BJ (cell line): ENCODE results near the gene COMMD4. TPM values are rescaled to one million over a fixed set of nuclear protein-coding genes. Genes with fewer than 3 reads are reported as not detected.
"Not testable (repeated sequence)": the region's sequence is repeated elsewhere in the genome, so short reads cannot be mapped to it uniquely, and the experiment has no call there.

Experiments
- CTCF ChIA-PET: fragments of 350-600 bp; formaldehyde crosslinking; extraction: SDS; loops from one replicate; lab custom pipeline; 2021; ENCODE audit warnings: antibody characterized with exemption, inconsistent platforms; lab: Yijun Ruan, JAX
- POLR2A ChIA-PET: fragments of 300-600 bp; sonication (Branson Sonifier 250); formaldehyde crosslinking; extraction: SDS; loops from one replicate; lab custom pipeline; 2021; ENCODE audit warnings: antibody characterized with exemption; lab: Charles Lee
- DNase-seq: peaks from one replicate; pipeline ENCODE4 v3.0.0-alpha.2; 2011; ENCODE audit warnings: low read depth
- H3K27me3 ChIP-seq: 2 replicates; pipeline ENCODE4 v1.6.0; 2011; ENCODE audit warnings: low read length; ENCODE audit not compliant: control insufficient read depth, insufficient read depth
- H3K36me3 ChIP-seq: 2 replicates; pipeline ENCODE4 v1.5.1; 2011; ENCODE audit warnings: low read length; ENCODE audit not compliant: control insufficient read depth, insufficient read depth
- H3K4me3 ChIP-seq: 2 replicates; pipeline ENCODE4 v1.5.1; 2011; ENCODE audit warnings: low read depth, mild to moderate bottlenecking, control low read depth, low read length
- polyA plus RNA-seq: library from polyadenylated mRNA; depleted of rRNA; stranded (reverse); fragments of >200 nt; gene quantifications from 2 replicates; pipeline ENCODE4 v1.2.3, GENCODE V29; 2011
- TF ChIP-seq, protein P1 (sequence below): IDR thresholded peaks from 2 replicates; pipeline ENCODE4 v1.5.1; 2011; ENCODE audit warnings: low read depth, mild to moderate bottlenecking, control low read depth, inconsistent platforms, low read length, moderate library complexity; ENCODE audit not compliant: insufficient read depth

COMMD4 gene
- polyA plus RNA-seq, 1 experiment = 142 TPM

DNA sequence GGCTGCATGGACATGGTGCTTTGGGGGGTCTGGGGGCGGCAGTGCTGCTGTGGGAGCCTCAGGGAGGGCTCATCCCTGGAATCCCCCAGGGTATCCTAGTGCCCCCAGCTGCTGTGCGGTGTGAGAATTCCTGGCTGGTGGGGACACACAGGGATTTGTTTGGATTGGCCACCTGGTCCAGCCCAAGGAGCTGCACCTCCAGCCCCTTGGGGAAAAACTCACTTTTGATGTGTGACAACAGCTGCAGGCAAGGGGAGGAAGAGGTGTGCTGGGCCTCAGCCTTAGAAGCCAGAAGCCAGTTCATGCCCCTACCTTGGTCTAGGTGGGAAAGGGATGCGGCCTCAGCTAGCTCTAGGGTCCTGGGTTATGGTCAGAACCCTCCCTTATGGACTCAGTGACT is 8.4 kb upstream of the COMMD4 start:
- CTCF ChIA-PET = no interaction called here
- no peaks in the 10 kb centered on the region for H3K27me3 ChIP-seq
- H3K36me3 ChIP-seq = no peaks in the 10 kb centered on the region
- TF ChIP-seq, protein P1, sequence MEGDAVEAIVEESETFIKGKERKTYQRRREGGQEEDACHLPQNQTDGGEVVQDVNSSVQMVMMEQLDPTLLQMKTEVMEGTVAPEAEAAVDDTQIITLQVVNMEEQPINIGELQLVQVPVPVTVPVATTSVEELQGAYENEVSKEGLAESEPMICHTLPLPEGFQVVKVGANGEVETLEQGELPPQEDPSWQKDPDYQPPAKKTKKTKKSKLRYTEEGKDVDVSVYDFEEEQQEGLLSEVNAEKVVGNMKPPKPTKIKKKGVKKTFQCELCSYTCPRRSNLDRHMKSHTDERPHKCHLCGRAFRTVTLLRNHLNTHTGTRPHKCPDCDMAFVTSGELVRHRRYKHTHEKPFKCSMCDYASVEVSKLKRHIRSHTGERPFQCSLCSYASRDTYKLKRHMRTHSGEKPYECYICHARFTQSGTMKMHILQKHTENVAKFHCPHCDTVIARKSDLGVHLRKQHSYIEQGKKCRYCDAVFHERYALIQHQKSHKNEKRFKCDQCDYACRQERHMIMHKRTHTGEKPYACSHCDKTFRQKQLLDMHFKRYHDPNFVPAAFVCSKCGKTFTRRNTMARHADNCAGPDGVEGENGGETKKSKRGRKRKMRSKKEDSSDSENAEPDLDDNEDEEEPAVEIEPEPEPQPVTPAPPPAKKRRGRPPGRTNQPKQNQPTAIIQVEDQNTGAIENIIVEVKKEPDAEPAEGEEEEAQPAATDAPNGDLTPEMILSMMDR = no peak
- DNase-seq = no peak
- POLR2A ChIA-PET = no interaction called here
- H3K4me3 ChIP-seq = no peak overlapping the region

DNA sequence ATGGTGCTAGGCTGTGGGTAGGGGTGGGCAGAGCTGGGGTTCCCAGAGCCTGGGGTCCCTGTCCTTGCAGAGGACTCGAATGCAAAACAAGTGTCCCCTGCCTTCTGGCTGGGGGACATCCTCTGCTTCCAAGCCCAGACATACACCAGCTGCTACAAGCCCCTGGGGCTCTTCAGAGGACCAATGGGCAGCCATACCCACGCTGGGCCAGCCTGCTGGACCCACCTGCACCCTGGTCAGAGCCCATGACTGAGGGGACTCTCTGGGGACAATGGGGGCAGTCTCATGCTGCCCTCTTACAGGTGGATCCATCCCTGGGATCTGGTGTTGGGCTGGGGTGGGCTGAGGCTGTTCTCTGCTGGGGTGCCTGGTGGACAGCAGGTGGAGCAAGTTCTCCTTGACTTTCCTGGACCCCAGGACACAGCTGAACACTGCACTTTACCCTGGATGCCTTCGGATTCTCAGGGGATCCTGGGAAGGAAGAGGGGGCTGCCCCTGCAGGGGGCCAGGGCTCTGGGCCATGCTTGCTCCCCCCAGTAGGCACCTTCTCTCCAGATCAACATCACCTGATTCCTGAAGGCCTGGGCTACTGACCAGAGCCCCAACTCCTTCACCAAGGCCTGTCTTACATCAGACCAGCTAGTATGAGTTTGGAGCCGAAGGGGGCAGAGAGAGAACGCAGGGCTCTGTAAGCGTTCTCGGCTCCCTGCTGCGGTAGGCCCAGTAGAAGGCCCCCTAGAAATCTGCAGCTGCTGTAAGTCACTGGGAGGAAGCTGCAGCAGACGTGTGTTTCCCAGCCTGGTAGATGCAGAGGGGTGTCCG is 7.2 kb upstream of the COMMD4 start:
- no peaks in the 10 kb centered on the region for H3K36me3 ChIP-seq
- no peak overlapping the region for H3K4me3 ChIP-seq
- no peaks in the 10 kb centered on the region for H3K27me3 ChIP-seq
- DNase-seq = no peak
- CTCF ChIA-PET = interaction anchor here (0.7 to 1.0 kb wide), 2 partner anchors 15 to 357 kb away, joined by 3 read pairs; no protein-coding TSS in a partner anchor
- TF ChIP-seq, protein P1 = no peak
- POLR2A ChIA-PET = no interaction called here

DNA sequence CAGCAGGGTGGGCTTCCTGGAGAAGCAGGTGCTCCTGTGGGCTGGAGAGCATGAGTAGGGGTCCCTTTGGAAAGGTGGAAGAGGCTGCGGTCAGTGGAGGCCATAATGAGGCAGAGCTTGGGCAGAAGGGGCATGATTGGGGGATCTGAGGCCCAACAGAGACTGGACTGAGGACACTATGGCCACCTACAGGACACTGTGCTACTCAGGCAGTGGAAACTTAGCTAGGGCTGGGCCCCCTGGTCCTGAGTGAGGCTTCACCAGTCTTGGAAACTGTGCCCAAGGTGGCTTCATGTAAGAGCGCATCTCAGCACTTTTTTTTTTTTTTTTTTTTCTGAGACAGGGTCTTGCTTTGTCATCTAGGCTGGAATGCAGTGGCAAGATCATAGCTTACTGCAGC is 6.3 kb upstream of the COMMD4 start:
- ChIA-PET POLR2A (no interaction called here), CTCF (no interaction called here)
- TF ChIP-seq, protein P1 = no peak
- no peak overlapping the region for H3K4me3 ChIP-seq
- H3K36me3 ChIP-seq = no peaks in the 10 kb centered on the region
- no peak for DNase-seq
- H3K27me3 ChIP-seq = no peaks in the 10 kb centered on the region

DNA sequence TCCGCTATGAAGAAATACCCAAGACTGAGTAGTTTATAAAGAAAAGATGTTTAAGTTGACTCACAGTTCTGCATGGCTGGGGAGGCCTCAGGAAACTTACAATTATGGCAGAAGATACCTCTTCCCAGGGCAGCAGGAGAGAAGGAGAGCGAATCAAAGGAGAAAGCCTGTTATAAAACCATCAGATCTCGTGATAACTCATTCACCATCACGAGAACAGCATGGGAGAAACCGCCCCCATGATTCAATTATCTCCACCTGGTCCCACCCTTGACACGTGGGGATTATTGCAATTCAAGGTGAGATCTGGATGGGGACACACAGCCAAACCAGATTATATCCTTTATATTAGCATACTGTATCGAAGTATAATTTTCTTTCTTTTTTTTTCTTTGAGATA is 3.8 kb upstream of the COMMD4 start:
- H3K4me3 ChIP-seq, DNase-seq, H3K36me3 ChIP-seq, POLR2A ChIA-PET, CTCF ChIA-PET, H3K27me3 ChIP-seq: not testable (repeated sequence)

DNA sequence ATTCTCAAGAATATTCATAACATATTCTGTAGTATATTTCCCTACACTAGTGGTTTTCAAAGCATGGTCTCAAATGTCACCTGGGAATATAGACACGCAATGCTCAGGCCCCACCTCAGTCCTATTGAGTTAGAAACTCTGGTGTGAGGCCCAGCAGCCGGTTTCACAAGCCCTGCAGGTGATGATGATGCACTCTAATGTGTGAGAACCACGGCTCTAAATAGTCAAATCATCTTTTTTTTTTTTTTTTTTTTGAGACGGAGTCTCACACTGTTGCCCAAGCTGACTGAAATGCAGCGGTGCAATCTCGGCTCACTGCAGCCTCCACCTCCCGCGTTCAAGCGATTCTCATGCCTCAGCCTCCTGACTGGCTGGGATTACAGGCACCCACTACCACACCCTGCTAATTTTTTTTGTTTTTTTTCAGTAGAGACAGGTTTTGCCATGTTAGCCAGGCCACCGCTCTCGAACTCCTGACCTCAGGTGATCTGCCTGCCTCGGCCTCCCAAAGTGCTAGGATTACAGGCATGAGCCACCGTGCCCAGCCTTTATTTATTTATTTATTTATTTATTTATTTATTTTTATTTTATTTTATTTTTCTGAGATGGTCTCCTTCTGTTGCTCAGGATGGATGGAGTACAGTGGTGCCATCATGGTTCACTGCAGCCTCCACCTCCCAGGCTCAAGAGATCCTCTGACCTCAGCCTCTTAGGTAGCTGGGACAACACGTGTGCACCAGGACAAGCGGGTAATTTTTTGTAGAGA is 2.0 kb upstream of the COMMD4 start:
- CTCF ChIA-PET = interaction anchor here (1.3 kb wide), 1 partner anchor 13 kb away, joined by 3 read pairs; no protein-coding TSS in a partner anchor
- DNase-seq, H3K4me3 ChIP-seq, H3K27me3 ChIP-seq, H3K36me3 ChIP-seq, POLR2A ChIA-PET: not testable (repeated sequence)

DNA sequence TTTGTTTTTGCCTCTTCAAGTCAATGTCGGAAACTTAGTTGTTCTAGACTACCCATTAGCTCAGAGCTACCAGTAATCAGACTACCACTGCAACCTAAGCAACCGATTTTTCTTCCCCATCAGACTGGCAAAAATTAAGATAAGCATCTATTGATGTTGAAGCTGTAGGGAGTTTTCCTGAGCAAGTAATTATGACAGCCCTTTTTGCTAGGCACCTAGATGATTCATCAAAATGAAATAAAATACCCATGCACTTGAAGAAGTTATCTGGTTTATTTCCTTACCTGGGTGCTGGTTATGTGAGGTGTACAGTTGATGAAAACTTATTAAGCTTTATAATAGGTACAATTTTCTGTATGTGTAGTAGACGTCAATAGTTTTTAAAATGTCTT is 554 bp upstream of the COMMD4 start:
- ChIA-PET POLR2A (no interaction called here), CTCF (interaction anchor here (0.8 to 1.3 kb wide), 2 partner anchors 14 to 33 kb away, joined by 3 read pairs; partner anchors contain the start of gene MAN2C1)
- H3K4me3 ChIP-seq = peak overlapping the region; percentile 85
- no peak for DNase-seq
- H3K27me3 ChIP-seq = no peaks in the 10 kb centered on the region
- TF ChIP-seq, protein P1 = no peak
- H3K36me3 ChIP-seq = peaks cover 3% of the 10 kb centered on the region; the same call in 1 of the 2 replicates
